ENCODE data around the gene BCL2L13. TPM values are rescaled to one million over a fixed set of nuclear protein-coding genes. Genes with fewer than 3 reads are reported as not detected.

Gene BCL2L13, protein sequence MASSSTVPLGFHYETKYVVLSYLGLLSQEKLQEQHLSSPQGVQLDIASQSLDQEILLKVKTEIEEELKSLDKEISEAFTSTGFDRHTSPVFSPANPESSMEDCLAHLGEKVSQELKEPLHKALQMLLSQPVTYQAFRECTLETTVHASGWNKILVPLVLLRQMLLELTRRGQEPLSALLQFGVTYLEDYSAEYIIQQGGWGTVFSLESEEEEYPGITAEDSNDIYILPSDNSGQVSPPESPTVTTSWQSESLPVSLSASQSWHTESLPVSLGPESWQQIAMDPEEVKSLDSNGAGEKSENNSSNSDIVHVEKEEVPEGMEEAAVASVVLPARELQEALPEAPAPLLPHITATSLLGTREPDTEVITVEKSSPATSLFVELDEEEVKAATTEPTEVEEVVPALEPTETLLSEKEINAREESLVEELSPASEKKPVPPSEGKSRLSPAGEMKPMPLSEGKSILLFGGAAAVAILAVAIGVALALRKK
- 10 to 100 TPM; 15.3 to 35.3 (median 30.1) TPM for total RNA-seq

DNA sequence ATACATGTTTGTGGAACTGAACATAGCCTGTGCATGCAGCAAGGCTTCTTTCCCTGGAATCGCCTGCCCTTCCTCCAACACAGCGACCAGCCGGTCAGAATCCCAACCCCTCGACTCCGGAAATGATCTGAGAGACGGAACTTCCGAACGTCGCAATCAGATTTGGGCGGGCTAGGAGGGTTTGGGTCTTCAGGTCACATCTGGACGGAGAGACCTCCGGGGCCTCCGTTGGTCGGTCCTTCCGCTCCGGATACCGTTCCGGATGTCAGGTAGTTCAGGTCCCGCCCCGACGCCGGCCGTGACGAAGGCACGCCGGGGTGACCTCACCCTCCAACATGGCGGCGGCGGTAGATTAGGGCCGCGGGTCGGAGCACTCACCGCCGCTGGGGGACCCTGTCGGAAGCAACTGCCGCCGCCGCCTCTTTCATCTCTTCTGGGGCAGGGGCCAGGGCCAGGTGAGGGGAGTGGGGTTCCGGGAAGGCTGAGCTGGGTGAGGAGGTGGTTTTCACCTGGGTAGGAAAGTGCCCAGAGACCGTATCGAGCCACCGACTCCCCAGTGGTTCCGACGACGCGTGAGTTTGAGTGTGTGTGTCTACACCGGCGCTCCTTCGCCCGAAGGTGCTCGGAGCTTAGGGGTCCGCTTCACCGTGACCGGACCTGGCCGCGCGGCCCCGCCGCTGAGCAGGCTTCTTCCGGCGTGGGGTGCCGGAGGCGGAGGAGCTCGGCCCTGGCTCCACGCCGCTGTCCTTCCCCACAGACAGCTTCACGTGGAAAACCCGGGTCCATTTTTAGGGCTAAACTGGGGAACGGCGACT is at the start of gene BCL2L13:
TSS of gene BCL2L13 (plus strand) at position 326 of the 815 bp plus-strand sequence. CDS start 16,955 bp downstream, outside the sequence.
- TF ChIP-seq POLR2A (IDR thresholded peaks at IDR 0.05) = peak; percentile 96 to 98
- peak in 3 of 4 experiments; percentile 6 to 34 (median 16) for TF ChIP-seq CTCF (IDR thresholded peaks at IDR 0.05)
- Histone ChIP-seq H3K36me3 (no peaks in the 10 kb centered on the region), H3K27ac (peak within 1 kb of the TSS; percentile 96 to 99), H3K9me3 (no peaks in the 10 kb centered on the region), H3K4me3 (peak within 1 kb of the TSS; percentile 92 to 94), H3K4me1 (no peaks in the 10 kb centered on the region), H3K27me3 (no peaks in the 10 kb centered on the region)
- intact Hi-C loops (cut with DNase I; ENCODE audit: low total_unique reads) = no loop called here
- peak; percentile 90 to 92 for DNase-seq

- H3K27ac ChIP-seq = no peak overlapping the region
- H3K27me3 ChIP-seq = no peaks in the 10 kb centered on the region
- H3K4me1 ChIP-seq = no peaks in the 10 kb centered on the region
Observed at GRCh38 chr22:17589810-17590375, 48.7 kb upstream of the BCL2L13 start.

DNA sequence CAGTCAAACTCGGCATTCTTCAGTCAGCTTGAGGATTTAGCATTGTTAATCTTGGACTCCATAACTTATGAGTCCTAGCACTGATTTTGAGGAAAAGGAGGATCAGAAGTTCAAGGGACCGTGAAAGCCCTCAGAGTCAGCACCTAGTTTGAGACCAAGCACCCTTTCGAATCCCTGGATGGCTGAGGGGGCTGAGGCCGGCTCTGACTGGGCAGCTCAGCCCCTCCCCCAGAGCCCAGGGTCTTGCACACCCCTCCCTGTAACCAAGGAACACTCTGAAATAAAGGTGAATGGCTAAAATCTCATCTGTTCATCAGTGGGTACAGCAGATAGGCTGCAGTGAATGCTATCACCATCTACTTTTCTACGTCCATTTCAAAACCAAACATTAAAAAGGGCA is 48.0 kb upstream of the BCL2L13 start:
- Histone ChIP-seq H3K9me3 (no peaks in the 10 kb centered on the region), H3K4me1 (no peaks in the 10 kb centered on the region), H3K27ac (no peak overlapping the region), H3K4me3 (no peak overlapping the region), H3K36me3 (no peaks in the 10 kb centered on the region), H3K27me3 (no peaks in the 10 kb centered on the region)
- intact Hi-C loops (cut with DNase I; ENCODE audit: low total_unique reads) = no loop called here
- DNase-seq = no peak
- TF ChIP-seq POLR2A (IDR thresholded peaks at IDR 0.05) = no peak
- TF ChIP-seq CTCF (IDR thresholded peaks at IDR 0.05) = no peak

More at GRCh38 chr22:17589810-17590375, 48.7 kb upstream of the BCL2L13 start:
- no peaks in the 10 kb centered on the region for H3K36me3 ChIP-seq
- H3K4me3 ChIP-seq = no peak overlapping the region
- no peaks in the 10 kb centered on the region for H3K9me3 ChIP-seq
- intact Hi-C loops (cut with DNase I; ENCODE audit: low total_unique reads) = no loop called here
- TF ChIP-seq POLR2A (IDR thresholded peaks at IDR 0.05) (no peak), CTCF (IDR thresholded peaks at IDR 0.05) (no peak)
- DNase-seq = no peak

DNA sequence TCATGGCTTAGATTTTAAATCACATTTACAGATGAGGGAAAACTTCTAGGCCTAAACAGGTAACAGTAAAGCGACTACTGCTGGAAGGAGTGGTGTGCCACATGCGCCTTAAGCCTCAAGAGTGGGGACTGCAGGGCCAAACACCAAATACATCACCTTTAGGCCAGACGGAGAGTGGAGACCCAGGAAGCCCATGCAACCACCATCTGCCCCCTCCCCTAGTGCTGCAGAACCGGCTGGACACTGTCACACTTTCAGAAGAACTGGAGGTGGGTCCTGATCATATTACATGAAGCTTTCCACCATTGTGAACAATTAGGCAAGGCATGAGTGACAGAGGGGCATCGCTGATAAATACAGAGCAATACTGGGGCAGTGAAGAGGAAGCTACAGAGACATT is 46.4 kb upstream of the BCL2L13 start:
- Histone ChIP-seq H3K27me3 (no peaks in the 10 kb centered on the region), H3K4me1 (no peaks in the 10 kb centered on the region), H3K4me3 (no peak overlapping the region), H3K9me3 (no peaks in the 10 kb centered on the region), H3K27ac (no peak overlapping the region), H3K36me3 (no peaks in the 10 kb centered on the region)
- intact Hi-C loops (cut with DNase I; ENCODE audit: low total_unique reads) = no loop called here
- no peak for TF ChIP-seq POLR2A (IDR thresholded peaks at IDR 0.05)
- no peak for TF ChIP-seq CTCF (IDR thresholded peaks at IDR 0.05)
- DNase-seq = no peak

All from uterus (tissue), 4 donors.